ENCODE results near the gene CAV1.

The CAV1 gene

DNA sequence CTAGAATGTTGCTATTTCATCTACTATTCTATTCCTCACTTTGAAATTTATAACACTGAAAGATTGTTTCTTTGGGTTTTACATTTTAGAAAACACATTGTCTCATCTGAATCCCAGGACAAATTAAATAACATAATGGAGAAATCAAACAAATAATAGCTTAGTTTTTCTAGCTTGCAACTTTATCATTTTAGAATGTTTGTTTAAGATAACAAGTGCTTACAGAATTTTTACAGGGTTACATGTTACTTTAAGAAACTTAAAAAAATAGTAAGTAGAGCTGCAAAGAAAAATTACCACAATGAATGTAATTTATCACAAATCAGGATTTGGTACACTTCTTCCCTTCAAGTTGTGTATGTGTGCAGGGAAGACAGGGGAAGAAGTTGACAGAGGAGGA lies 14.0 kb upstream of the CAV1 start:
- in situ Hi-C loops (cut with HindIII; ENCODE audit: low pct_ligation_motif_present, low sequenced_read_pairs), result no loop called here
- no peak overlapping the region for H3K4me3 ChIP-seq (ENCODE audit: low read depth, low read length)
- TF ChIP-seq CTCF (IDR thresholded peaks at IDR 0.05; ENCODE audit: low read depth, low read length, missing control alignments), result no peak
- no peak for DNase-seq
- H3K27ac ChIP-seq, result peak overlapping the region; percentile 64
- H3K27me3 ChIP-seq (replicated peaks), result no peaks in the 10 kb centered on the region
- peaks cover 6% of the 10 kb centered on the region for H3K36me3 ChIP-seq (replicated peaks)

- in situ Hi-C loops (cut with HindIII; ENCODE audit: low pct_ligation_motif_present, low sequenced_read_pairs), result no loop called here
- H3K27ac ChIP-seq, result peak overlapping the region; percentile 64
- DNase-seq, result no peak
- no peak for TF ChIP-seq CTCF (IDR thresholded peaks at IDR 0.05; ENCODE audit: low read depth, low read length, missing control alignments)
- H3K4me3 ChIP-seq (ENCODE audit: low read depth, low read length), result peak overlapping the region; percentile 24
- H3K36me3 ChIP-seq (replicated peaks), result peaks cover 2% of the 10 kb centered on the region
- H3K27me3 ChIP-seq (replicated peaks), result no peaks in the 10 kb centered on the region
These were observed 13.0 kb upstream of the CAV1 start for GRCh38 chr7:116511552-116512519.

DNA sequence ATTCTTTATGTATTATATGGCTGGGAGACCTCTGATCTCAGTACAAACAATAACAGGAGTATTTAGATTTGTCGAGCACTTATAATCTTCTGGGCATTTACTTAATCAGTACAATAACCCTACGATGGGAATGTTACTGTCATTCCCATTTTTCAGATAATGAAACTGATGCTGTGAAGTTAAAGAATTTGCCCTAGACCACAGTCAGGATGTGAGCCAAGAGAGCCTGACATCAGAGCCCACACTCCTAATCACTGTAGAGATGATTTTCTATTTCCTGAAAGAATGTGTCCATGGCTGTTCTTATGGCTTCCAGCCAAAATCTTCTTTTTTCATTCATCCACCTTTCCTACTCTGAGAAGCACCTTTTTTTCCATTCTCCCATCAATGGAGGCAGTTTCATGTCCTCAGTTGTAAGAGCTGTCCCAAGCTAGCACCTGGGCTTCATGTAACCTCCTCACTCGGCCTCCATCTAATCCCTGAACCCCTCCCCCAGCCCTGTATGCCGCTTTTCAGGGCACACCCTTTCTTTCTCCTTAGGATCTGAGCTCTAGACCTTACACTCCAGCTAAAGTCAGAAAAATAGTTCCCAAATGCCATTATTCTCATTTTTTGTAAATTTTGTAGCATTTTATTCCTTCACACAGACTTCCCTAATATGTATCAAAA lies 12.2 kb upstream of the CAV1 start:
- DNase-seq, result peak; percentile 83
- Histone ChIP-seq H3K4me3 (ENCODE audit: low read depth, low read length) (no peak overlapping the region), H3K27me3 (replicated peaks) (no peaks in the 10 kb centered on the region), H3K27ac (peak overlapping the region; percentile 64), H3K36me3 (replicated peaks) (no peaks in the 10 kb centered on the region)
- in situ Hi-C loops (cut with HindIII; ENCODE audit: low pct_ligation_motif_present, low sequenced_read_pairs), result no loop called here
- no peak for TF ChIP-seq CTCF (IDR thresholded peaks at IDR 0.05; ENCODE audit: low read depth, low read length, missing control alignments)

GRCh38 chr7:116515584-116515983 lies 9.3 kb upstream of the CAV1 start:
- Histone ChIP-seq H3K4me3 (ENCODE audit: low read depth, low read length) (no peak overlapping the region), H3K27me3 (replicated peaks) (no peaks in the 10 kb centered on the region), H3K27ac (no peak overlapping the region), H3K36me3 (replicated peaks) (no peaks in the 10 kb centered on the region)
- no peak for TF ChIP-seq CTCF (IDR thresholded peaks at IDR 0.05; ENCODE audit: low read depth, low read length, missing control alignments)
- DNase-seq, result no peak
- in situ Hi-C loops (cut with HindIII; ENCODE audit: low pct_ligation_motif_present, low sequenced_read_pairs), result no loop called here

- in situ Hi-C loops (cut with HindIII; ENCODE audit: low pct_ligation_motif_present, low sequenced_read_pairs), result no loop called here
- H3K27me3 ChIP-seq (replicated peaks), result no peaks in the 10 kb centered on the region
- DNase-seq, result no peak
- no peak overlapping the region for H3K27ac ChIP-seq
- H3K36me3 ChIP-seq (replicated peaks), result no peaks in the 10 kb centered on the region
- H3K4me3 ChIP-seq (ENCODE audit: low read depth, low read length), result no peak overlapping the region
- TF ChIP-seq CTCF (IDR thresholded peaks at IDR 0.05; ENCODE audit: low read depth, low read length, missing control alignments), result no peak
These were observed 8.5 kb upstream of the CAV1 start for GRCh38 chr7:116516324-116516723.

Measured in brain microvascular endothelial cell (primary cell).